OCI-LY1 (cell line): ENCODE data around the gene MTFR2.

Experiments
- H2AFZ ChIP-seq: fragments of 200-600 bp; sonication (generic), shearing (Covaris generic); 2 replicates; pipeline ENCODE4 v1.6.0; 2014; ENCODE audit warnings: antibody characterized with exemption, mild to moderate bottlenecking, low read length
- H3F3A ChIP-seq: fragments of 200-600 bp; sonication (generic), shearing (Covaris generic); 2 replicates; pipeline ENCODE4 v1.6.0; 2014; ENCODE audit warnings: mild to moderate bottlenecking, antibody characterized with exemption, low read length, moderate library complexity; ENCODE audit not compliant: insufficient read depth
- H3K27ac ChIP-seq: fragments of 200-600 bp; sonication (generic); 2 replicates; pipeline ENCODE4 v1.5.1; 2014; ENCODE audit warnings: low read length, mixed run types, mild to moderate bottlenecking, low read depth; ENCODE audit not compliant: poor library complexity, severe bottlenecking
- H3K27me3 ChIP-seq: fragments of 200-600 bp; sonication (generic); 2 replicates; pipeline ENCODE4 v1.6.0; 2014; ENCODE audit warnings: antibody characterized with exemption, mild to moderate bottlenecking, low read length, moderate library complexity; ENCODE audit not compliant: insufficient read depth
- H3K36me3 ChIP-seq: fragments of 200-600 bp; sonication (generic); 2 replicates; pipeline ENCODE4 v1.6.1; 2014; ENCODE audit warnings: mild to moderate bottlenecking, antibody characterized with exemption, low read length, moderate library complexity, mixed read lengths; ENCODE audit not compliant: insufficient read depth
- H3K4me1 ChIP-seq: fragments of 200-600 bp; sonication (generic); 2 replicates; pipeline ENCODE4 v1.5.1; 2014; ENCODE audit warnings: mild to moderate bottlenecking, low read length, moderate library complexity; ENCODE audit not compliant: insufficient read depth, severe bottlenecking
- H3K4me2 ChIP-seq: fragments of 200-600 bp; sonication (generic), shearing (Covaris generic); 2 replicates; pipeline ENCODE4 v1.6.1; 2014; ENCODE audit warnings: low read length
- H3K4me3 ChIP-seq: fragments of 200-600 bp; sonication (generic); 2 replicates; pipeline ENCODE4 v1.5.1; 2014; ENCODE audit warnings: low read length, low read depth, mild to moderate bottlenecking, mixed read lengths; ENCODE audit not compliant: poor library complexity, severe bottlenecking
- H3K79me2 ChIP-seq: fragments of 200-600 bp; shearing (Covaris generic); 2 replicates; pipeline ENCODE4 v1.6.1; 2016; ENCODE audit warnings: mixed run types, low read length, mixed read lengths; ENCODE audit not compliant: insufficient read depth
- H3K9ac ChIP-seq: fragments of 200-600 bp; sonication (generic), shearing (Covaris generic); 2 replicates; pipeline ENCODE4 v1.6.1; 2014; ENCODE audit warnings: mild to moderate bottlenecking, low read length, mixed read lengths
- H3K9me2 ChIP-seq: fragments of 200-600 bp; sonication (generic), shearing (Covaris generic); 2 replicates; pipeline ENCODE4 v1.6.1; 2014; ENCODE audit warnings: low read depth, mild to moderate bottlenecking, low read length, mixed read lengths
- H3K9me3 ChIP-seq: fragments of 200-600 bp; shearing (Covaris generic); 2 replicates; pipeline ENCODE4 v1.6.1; 2014; ENCODE audit warnings: low read length, mixed read lengths
- H4K20me1 ChIP-seq: fragments of 200-600 bp; sonication (generic), shearing (Covaris generic); 2 replicates; pipeline ENCODE4 v1.6.0; 2016; ENCODE audit warnings: mild to moderate bottlenecking, low read length; ENCODE audit not compliant: insufficient read depth
- EZH2 ChIP-seq: fragments of 200-600 bp; sonication (generic), shearing (Covaris generic); IDR thresholded peaks from 2 replicates; pipeline ENCODE4 v1.8.0; 2017; ENCODE audit warnings: borderline replicate concordance, mixed run types, mild to moderate bottlenecking, antibody characterized with exemption, low read length, moderate library complexity, mixed read lengths
- TF ChIP-seq, protein P1 (sequence below): fragments of 200-600 bp; sonication (generic), shearing (Covaris generic); IDR thresholded peaks from 2 replicates; pipeline ENCODE4 v1.5.1; 2017; ENCODE audit warnings: mild to moderate bottlenecking, antibody characterized with exemption, low read length, moderate library complexity, mixed read lengths

Gene MTFR2

DNA sequence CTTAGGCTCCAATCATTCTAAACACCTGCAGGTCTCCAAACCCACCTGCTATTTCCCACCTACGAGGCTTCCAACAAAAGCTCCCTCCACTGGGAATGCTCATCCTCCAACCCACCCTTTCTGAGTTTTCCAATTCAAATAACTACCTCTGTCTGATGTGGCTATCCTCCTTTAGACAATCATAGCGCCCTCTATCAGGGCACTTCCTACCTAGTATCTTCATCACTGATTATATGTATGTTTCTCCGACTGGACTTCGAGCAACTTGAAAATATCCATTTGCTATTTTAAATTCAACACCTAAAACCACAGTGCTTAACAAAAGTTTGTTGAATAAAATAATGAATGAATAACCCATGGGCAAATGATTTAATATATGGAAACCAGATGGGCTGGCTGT is 41.3 kb downstream of the MTFR2 start:
- Histone ChIP-seq H2AFZ (no peak overlapping the region), H3K9me3 (no peaks in the 10 kb centered on the region), H4K20me1 (no peaks in the 10 kb centered on the region), H3K27me3 (no peaks in the 10 kb centered on the region), H3K27ac (no peak overlapping the region), H3K36me3 (no peaks in the 10 kb centered on the region), H3K9me2 (no peaks in the 10 kb centered on the region), H3K4me2 (no peak overlapping the region), H3K9ac (no peak overlapping the region), H3K4me1 (no peaks in the 10 kb centered on the region), H3K4me3 (no peak overlapping the region), H3F3A (no peaks in the 10 kb centered on the region), H3K79me2 (no peaks in the 10 kb centered on the region)
- TF ChIP-seq EZH2: no peak
- TF ChIP-seq, protein P1, sequence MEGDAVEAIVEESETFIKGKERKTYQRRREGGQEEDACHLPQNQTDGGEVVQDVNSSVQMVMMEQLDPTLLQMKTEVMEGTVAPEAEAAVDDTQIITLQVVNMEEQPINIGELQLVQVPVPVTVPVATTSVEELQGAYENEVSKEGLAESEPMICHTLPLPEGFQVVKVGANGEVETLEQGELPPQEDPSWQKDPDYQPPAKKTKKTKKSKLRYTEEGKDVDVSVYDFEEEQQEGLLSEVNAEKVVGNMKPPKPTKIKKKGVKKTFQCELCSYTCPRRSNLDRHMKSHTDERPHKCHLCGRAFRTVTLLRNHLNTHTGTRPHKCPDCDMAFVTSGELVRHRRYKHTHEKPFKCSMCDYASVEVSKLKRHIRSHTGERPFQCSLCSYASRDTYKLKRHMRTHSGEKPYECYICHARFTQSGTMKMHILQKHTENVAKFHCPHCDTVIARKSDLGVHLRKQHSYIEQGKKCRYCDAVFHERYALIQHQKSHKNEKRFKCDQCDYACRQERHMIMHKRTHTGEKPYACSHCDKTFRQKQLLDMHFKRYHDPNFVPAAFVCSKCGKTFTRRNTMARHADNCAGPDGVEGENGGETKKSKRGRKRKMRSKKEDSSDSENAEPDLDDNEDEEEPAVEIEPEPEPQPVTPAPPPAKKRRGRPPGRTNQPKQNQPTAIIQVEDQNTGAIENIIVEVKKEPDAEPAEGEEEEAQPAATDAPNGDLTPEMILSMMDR: peak; percentile 18; the same call in 1 of the 2 replicates

DNA sequence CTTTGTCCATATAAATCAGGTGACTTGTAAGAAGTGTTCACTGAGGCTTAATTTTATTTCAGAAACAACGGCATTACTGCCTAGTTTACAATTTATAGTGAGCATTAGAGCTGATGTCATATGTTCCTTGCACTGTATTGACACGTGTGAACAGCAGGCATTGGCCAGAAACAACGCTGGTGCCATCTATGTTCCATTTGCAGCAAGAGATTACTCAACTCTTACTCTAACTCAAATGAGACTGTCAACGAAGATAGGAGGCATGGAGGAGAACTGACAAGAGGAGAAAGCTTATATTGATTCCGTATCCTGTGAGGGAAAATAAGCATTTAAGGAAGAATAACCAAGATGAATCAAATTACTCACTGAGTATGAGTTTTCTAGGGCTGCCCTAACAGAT is 48.4 kb downstream of the MTFR2 start:
- H3K4me3 ChIP-seq: no peak overlapping the region
- H3K9me2 ChIP-seq: no peaks in the 10 kb centered on the region
- H3K4me1 ChIP-seq: no peaks in the 10 kb centered on the region
- no peaks in the 10 kb centered on the region for H3K36me3 ChIP-seq
- TF ChIP-seq EZH2: no peak
- TF ChIP-seq, protein P1: no peak
- no peaks in the 10 kb centered on the region for H4K20me1 ChIP-seq
- H3K27ac ChIP-seq: no peak overlapping the region
- H2AFZ ChIP-seq: no peak overlapping the region
- no peaks in the 10 kb centered on the region for H3K9me3 ChIP-seq
- no peaks in the 10 kb centered on the region for H3K79me2 ChIP-seq
- H3K4me2 ChIP-seq: no peak overlapping the region
- H3K27me3 ChIP-seq: no peaks in the 10 kb centered on the region
- H3F3A ChIP-seq: no peaks in the 10 kb centered on the region
- no peak overlapping the region for H3K9ac ChIP-seq

DNA sequence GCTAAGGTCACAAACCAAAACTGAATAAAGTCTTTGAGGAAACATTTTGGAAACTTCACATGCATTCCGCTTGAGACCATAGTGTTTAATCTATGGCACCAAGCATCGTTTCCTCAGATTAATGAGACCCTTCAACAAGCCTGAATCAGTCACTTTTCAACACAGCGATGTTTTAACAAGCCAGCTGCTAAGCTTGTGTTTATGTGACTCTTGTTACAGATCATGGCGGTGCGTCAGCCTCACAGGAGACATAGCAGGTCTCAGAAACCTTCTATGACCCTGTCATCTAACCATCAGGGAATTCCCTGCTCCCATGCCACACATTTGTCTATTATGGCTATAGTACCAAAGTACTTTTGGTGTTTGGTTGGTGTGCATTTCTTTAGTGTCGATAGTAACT is 57.2 kb downstream of the MTFR2 start:
- H2AFZ ChIP-seq: no peak overlapping the region
- no peaks in the 10 kb centered on the region for H4K20me1 ChIP-seq
- H3K79me2 ChIP-seq: no peaks in the 10 kb centered on the region
- H3K4me3 ChIP-seq: no peak overlapping the region
- H3K9me3 ChIP-seq: no peaks in the 10 kb centered on the region
- no peaks in the 10 kb centered on the region for H3K36me3 ChIP-seq
- H3K9ac ChIP-seq: no peak overlapping the region
- no peak for TF ChIP-seq EZH2
- TF ChIP-seq, protein P1: no peak
- H3K9me2 ChIP-seq: no peaks in the 10 kb centered on the region
- no peaks in the 10 kb centered on the region for H3F3A ChIP-seq
- no peaks in the 10 kb centered on the region for H3K4me1 ChIP-seq
- no peaks in the 10 kb centered on the region for H3K27me3 ChIP-seq
- no peak overlapping the region for H3K4me2 ChIP-seq
- H3K27ac ChIP-seq: no peak overlapping the region
